ENCODE results near the gene NAGPA.

Gene NAGPA

GRCh38 chr16:5003211-5003610, 30.5 kb downstream of the NAGPA start:
- DNase-seq (ENCODE audit: low read depth, low spot score): no peak

GRCh38 chr16:5002699-5003143, 31.0 kb downstream of the NAGPA start:
- DNase-seq (ENCODE audit: low read depth, low spot score): no peak

GRCh38 chr16:5001986-5002385, 31.7 kb downstream of the NAGPA start:
- no peak for DNase-seq (ENCODE audit: low read depth, low spot score)

GRCh38 chr16:5001571-5001970, 32.2 kb downstream of the NAGPA start:
- DNase-seq (ENCODE audit: low read depth, low spot score): no peak

- DNase-seq (ENCODE audit: low read depth, low spot score): no peak
Measured at GRCh38 chr16:5000573-5001001, 33.1 kb downstream of the NAGPA start.

- no peak for DNase-seq (ENCODE audit: low read depth, low spot score)
Measured at GRCh38 chr16:4994719-4995434, 38.9 kb downstream of the NAGPA start.

- DNase-seq (ENCODE audit: low read depth, low spot score): no peak
Measured at GRCh38 chr16:4991754-4992153, 42.0 kb downstream of the NAGPA start.

GRCh38 chr16:4990415-4990814, 43.3 kb downstream of the NAGPA start:
- DNase-seq (ENCODE audit: low read depth, low spot score): no peak

GRCh38 chr16:4989391-4990006, 44.2 kb downstream of the NAGPA start:
- no peak for DNase-seq (ENCODE audit: low read depth, low spot score)

GRCh38 chr16:4988647-4989046, 45.1 kb downstream of the NAGPA start:
- no peak for DNase-seq (ENCODE audit: low read depth, low spot score)

GRCh38 chr16:4987580-4988374, 46.0 kb downstream of the NAGPA start:
- DNase-seq (ENCODE audit: low read depth, low spot score): no peak

- DNase-seq (ENCODE audit: low read depth, low spot score): no peak
Measured at GRCh38 chr16:4987250-4987579, 46.5 kb downstream of the NAGPA start.

- DNase-seq (ENCODE audit: low read depth, low spot score): no peak
Measured at GRCh38 chr16:4984174-4984990, 49.4 kb downstream of the NAGPA start.

- DNase-seq (ENCODE audit: low read depth, low spot score): no peak
Measured at GRCh38 chr16:4982056-4982867, 51.5 kb downstream of the NAGPA start.

- DNase-seq (ENCODE audit: low read depth, low spot score): no peak
Measured at GRCh38 chr16:4981473-4981872, 52.3 kb downstream of the NAGPA start.

- no peak for DNase-seq (ENCODE audit: low read depth, low spot score)
Measured at GRCh38 chr16:4980691-4981090, 53.0 kb downstream of the NAGPA start.

GRCh38 chr16:4979736-4980660, 53.7 kb downstream of the NAGPA start:
- DNase-seq (ENCODE audit: low read depth, low spot score): no peak

GRCh38 chr16:4979164-4979563, 54.6 kb downstream of the NAGPA start:
- no peak for DNase-seq (ENCODE audit: low read depth, low spot score)

GRCh38 chr16:4976611-4977145, 57.1 kb downstream of the NAGPA start:
- no peak for DNase-seq (ENCODE audit: low read depth, low spot score)

GRCh38 chr16:4976079-4976478, 57.7 kb downstream of the NAGPA start:
- DNase-seq (ENCODE audit: low read depth, low spot score): no peak
